GM21723 (cell line): ENCODE data around the gene C21orf58.

Experiments
- ATAC-seq: cut with Tn5 transposase; IDR thresholded peaks from one replicate; pipeline ENCODE4 v1.9.1; 2021; ENCODE audit warnings: mild to moderate bottlenecking, moderate library complexity; ENCODE audit not compliant: unreplicated experiment

Gene C21orf58

GRCh38 chr21:46354046-46354445 lies 30.4 kb upstream of the C21orf58 start:
- no peak for ATAC-seq

DNA sequence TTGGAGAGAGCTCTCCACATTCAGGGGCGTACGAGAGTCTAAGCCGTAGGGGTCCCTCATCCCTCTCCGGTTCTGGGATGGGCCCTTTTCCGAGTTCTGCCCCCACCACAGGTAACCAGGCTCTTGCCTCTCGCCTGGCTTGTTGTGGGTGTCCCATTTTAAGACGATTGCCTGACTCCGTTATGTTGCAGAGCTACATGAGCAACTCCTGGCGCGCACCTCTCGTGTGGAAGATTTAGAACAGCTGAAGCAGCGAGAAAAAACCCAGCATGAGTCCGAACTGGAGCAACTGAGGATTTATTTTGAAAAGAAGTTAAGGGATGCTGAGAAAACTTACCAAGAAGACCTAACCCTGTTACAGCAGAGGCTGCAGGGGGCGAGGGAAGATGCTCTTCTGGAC lies 29.2 kb upstream of the C21orf58 start:
- no peak for ATAC-seq

DNA sequence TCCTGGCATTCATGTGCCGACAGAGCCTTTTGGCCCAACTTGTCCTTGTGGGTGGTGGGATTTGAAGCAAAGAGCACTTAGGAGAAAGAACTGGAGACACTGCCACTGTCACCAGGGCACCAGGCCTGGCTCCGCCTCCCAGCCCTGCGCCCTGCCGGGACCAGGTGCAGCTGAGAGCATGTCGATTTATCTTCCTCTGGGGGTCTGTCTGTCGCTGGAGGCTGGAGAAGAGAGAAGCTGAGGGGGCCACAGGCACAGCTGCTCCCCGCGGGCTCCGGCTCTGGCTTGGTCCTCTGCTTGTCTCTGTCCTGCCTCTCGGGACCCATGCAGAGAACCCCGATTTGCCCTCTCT lies 28.5 kb upstream of the C21orf58 start:
- ATAC-seq: no peak

DNA sequence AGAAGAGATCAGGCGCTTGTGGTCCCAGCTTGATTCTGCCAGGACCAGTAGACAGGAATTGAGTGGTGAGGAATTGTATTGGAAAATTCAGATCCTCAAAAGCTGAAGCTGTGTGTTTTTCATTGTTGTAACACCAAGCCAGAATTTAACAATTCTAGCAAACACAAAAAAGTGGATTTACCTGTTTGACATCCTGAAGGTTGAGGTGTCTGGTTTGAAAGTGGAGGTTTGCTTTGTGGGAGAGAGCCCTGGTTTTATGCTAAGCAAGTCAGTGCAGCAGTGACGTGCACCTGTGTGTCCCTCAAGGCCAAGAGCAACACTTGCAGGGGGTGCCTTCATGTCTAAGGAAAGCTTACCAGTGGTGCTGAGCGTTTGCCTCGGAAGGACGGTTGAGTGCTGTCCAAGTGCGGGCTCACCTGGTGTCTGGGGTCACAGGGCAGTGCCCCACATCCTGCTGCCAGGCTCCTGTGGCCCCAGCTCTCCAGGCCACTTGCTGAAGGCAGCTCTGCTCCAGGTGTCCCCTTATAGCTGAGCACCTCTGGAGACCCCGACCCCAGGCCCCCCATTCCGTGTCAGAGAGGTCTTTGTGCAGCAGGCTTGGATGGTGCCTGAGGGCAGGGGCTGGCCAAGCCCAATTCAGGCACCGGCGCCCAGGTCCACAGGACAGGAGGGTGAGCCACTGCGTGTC lies 27.9 kb upstream of the C21orf58 start:
- no peak for ATAC-seq

DNA sequence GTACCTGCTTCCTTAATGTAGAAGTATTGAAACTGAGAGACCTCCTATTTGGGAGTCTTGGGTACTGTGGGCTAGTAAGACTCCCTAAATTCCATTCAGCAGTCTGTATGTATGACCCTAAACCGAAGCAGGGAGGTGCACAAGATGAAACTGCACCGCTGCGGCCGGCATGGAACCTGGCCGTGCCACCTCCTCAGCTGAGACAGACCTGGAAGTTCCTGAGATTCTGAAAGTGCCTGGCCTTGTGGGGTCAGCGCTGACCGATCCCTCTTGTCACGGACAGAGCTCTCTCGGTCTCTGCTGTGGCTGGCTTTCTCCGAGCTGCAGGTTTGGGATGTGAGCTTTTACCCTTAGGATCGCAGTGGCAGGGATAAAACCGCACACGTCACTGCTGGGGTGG lies 27.3 kb upstream of the C21orf58 start:
- ATAC-seq: no peak

- ATAC-seq: no peak
Measured at GRCh38 chr21:46350571-46350970, 26.9 kb upstream of the C21orf58 start.

- ATAC-seq: no peak
Measured at GRCh38 chr21:46349134-46349760, 25.6 kb upstream of the C21orf58 start.

DNA sequence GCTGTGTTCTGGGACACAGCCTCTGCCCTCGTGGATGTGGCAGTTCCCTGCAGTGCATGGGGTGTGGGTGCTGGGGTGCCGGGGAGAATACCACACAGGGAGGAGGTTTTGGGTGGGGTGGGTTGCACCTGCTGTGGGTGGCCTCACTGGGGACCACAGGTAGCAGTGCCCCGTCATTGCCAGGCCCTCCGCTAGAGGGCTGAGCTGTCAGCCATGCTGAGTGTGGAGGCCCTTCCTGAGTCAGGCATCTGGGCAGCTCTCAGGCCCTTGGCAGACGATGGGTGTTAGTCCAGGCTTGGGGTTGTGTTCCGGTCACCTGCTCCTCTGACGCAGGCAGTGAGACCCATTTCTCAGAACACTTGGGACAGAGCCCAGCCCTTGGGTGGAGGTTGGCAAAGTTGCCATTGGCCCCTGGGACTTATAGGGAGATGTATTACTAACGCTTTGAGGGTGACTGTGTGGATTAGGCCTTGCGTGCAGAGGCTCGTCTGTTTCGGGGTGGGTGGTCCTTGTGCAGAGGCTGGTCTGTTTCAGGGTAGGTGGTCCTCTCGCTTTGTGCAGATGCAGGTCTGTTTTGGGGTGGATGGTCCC lies 24.2 kb upstream of the C21orf58 start:
- no peak for ATAC-seq

GRCh38 chr21:46347203-46347550 lies 23.5 kb upstream of the C21orf58 start:
- no peak for ATAC-seq

DNA sequence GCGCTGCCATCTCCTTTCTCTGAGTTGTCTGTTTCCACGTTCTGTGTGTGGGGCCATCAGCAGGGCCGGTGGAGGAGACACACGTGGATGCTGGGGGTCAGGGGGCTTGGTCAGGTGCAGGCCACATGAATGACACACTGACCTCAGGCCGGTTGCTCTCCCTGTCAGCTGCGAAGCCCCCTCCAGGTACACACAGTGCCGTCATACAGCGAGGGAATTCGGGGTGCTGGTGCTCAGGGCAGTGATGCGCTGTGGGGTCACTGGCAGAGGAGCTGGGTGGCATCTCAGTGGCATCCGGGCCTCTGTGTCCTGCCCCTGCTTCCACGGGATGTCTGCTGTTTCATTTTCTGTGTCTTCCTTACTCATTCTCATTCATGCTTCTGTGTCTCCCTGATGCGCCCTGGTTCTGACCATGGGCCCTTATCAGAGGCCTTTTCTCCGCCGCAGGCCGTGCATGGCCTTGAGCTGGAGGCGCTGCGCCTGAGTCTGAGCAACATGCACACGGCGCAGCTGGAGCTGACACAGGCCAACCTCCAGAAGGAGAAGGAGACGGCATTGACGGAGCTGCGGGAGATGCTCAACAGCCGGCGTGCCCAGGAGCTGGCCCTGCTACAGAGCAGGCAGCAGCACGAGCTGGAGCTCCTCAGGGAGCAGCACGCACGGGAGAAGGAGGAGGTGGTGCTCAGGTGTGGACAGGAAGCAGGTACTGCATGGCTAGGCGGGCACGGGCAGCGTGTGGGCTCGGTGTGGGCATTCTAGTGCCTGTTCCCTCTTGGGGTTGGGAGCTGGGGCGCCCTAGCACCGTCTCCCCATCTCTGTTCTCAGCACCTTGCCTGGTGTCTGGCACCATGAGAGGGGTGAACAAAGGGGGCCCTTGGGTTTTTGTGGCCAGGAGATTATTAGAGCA lies 22.9 kb upstream of the C21orf58 start:
- no peak for ATAC-seq

DNA sequence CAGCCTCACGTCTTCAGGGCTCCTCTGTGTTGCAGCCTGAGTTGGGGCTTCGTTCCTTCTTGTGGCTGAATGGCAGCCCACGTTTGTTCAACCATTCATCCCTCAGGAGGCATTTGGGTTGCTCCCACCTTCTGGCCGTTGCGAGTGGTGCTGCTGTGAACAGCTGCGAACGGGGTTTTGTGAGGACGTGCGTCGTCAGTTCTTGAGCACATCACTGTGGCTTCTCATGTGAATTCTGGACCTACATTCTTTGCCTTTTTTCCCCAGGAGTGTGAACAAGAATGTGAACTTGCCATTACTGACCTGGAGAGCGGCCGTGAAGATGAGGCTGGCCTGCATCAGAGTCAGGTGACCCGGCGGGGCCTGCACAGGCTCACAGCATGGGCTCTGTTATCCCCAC lies 22.2 kb upstream of the C21orf58 start:
- no peak for ATAC-seq

DNA sequence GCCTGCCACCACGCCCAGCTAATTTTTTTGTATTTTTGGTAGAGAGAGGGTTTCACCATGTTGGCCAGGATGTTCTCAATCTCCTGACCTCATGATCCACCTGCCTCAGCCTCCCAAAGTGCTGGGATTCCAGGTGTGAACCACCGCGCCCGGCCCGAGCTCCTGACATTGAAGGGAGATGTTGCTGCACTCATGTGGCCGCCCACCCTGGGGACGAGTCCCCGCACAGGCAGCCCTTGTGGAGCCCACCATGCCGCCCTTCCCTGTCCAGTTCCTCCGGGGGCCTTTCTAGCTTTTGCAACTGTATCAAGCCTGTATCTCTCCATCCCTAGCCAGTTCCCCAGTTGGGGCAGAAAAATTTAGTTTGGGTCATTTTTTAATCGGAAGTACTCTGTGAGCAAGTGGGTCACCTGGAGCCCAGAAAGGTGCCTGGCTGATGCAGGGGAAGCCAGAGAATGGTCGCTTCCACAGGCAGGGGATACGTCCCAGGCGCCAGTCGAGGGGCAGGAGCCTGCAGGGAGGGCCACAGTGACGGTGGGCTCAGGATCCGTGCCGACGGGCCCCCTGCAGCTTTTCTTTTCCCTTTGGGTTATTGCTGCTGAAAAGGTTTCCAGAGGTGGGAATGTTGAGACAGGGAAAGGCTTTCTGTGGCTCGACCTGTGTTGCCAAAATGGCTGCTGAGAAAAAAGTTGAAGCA lies 20.7 kb upstream of the C21orf58 start:
- no peak for ATAC-seq

GRCh38 chr21:46340998-46341397 lies 17.3 kb upstream of the C21orf58 start:
- no peak for ATAC-seq

DNA sequence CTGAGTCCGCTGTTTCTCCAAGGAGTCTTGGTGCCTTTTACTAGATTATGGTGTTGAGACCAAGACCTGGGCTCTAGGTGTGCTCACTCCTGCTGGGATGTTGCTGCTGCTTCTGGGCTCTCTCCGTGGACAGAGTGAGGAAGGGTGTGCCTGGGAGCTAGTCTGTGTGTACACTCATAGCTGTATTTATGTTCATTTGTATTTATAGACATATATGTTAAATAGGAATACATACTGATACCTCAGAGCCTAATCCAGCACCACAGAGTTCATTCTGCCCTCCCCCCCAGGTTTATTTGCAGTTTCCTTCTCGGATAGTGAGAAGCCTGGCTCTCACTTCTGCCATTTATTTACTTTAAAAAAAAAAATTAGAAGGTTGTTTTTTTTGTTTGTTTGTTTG lies 12.9 kb upstream of the C21orf58 start:
- no peak for ATAC-seq

DNA sequence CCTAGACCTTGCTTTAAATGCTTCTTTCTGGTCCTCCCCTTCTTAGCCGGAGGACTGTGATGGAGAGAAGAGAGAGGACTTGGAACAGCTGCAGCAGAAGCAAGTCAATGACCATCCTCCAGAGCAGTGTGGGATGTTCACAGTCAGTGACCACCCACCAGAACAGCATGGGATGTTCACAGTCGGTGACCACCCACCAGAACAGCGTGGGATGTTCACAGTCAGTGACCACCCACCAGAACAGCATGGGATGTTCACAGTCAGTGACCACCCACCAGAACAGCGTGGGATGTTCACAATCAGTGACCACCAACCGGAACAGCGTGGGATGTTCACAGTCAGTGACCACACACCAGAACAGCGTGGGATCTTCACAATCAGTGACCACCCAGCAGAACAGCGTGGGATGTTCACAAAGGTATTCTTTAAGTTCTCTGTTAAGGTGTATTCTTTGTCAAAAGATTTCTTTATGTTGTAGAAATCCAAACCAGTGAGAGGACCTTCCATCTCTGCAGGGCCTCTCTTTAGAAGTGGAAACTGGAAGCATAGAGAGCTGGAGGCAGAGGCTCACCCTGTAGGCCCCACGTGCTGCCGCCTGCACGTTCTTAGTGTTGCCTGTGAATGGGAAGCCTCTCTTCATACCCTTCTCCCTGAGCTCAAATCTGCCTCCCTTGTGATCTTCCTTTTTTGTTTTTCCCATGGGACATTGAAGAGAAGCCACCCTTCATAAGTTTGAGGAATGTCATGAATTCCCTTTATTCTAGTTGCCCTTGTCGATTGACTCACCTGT lies 10.9 kb upstream of the C21orf58 start:
- ATAC-seq: no peak

DNA sequence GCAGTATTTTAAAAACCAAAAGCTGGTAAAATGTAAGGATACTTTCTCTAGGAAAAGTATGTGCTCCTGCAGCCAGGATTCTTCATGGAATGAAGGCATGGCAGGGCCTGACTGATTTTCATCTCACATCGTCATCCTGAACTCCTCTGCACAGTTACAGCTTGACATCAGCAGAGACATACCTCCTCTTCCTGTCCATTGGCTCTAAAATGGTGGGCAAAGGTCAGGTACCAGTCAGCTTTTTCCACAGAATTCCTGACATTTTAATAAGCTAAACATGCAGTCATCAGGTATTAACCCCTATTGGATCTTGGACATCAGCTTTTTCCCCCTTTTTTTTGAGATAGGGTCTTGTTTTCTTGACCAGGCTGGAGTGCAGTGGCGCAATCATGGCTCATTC lies 6.1 kb upstream of the C21orf58 start:
- no peak for ATAC-seq

DNA sequence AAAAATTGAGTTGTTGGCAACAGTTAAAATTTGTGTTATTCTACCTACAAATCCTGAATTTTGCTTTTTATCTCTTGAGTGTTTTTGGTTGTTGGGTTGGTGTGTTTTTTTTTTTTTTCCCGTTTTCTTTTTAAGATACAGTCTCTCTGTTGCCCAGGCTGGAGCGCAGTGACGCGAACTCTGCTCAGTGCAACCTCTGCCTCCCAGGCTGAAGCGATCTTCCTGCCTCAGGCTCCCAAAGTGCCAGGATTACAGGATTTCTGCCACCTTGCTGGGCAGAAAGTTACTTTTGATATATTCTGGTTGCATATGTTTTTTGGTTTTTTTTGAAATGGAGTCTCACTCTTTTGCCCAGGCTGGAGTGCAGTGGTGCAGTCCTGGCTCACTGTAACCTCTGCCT lies 4.5 kb upstream of the C21orf58 start:
- no peak for ATAC-seq

DNA sequence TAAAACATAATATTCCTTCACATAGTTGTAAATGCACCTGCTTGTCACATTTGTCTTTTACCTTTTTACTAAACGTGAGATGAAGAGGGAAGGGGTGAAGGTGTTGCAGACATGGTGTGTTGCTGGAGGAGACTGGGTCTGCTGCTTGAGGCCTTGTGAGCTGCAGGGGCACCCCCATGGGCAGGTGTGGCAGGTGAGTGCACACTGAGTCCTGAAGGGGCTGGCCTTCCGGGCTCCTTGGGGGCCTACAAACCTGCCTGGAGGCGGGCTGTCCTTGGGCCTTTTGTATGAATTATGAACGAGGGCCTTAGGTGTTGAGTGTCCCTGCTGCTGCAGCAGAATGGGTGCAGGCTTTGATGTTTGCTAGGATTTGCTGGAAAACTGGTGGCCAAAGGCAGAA lies 4.0 kb upstream of the C21orf58 start:
- no peak for ATAC-seq

DNA sequence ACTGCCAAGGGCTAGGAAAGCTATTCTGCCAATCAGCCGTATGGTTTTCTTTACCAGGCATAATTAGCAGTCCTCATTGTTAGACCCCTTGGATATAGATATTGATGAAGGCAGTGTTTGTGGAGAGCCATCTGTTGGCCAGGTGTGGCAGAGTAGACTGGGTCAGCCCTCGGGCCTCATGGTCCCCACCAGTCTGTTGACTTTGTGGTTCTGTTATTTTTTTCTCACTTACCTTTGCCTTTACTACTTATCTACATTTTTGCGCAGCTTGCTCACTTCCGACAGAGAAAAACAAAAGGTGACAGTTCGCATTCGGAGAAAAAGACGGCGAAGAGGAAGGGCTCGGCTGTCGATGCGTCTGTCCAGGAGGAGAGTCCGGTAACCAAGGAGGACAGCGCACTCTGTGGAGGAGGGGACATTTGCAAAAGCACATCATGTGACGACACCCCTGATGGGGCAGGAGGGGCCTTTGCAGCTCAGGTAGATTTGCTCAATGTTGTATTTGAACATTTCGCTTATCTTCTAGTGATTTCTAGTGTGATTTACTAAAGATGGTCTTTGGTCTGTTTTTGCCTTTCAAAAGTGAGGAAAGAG lies 2.5 kb upstream of the C21orf58 start:
- no peak for ATAC-seq
